Activated CD8-positive, alpha-beta memory T cell treated with anti-CD3 and anti-CD28 coated beads for 1 hour (primary cell): ENCODE measurements around the gene ANKRD39.

Experiments
- DNase-seq, 2 donors: peaks; one replicate each; pipeline ENCODE4 v3.0.0-alpha.2; 2020; ENCODE audit warnings: low read depth in 1 of 2; ENCODE audit errors: extremely low read depth in 1 of 2

The ANKRD39 gene

GRCh38 chr2:96859681-96860064, 1.9 kb upstream of the ANKRD39 start:
- DNase-seq: no peak

GRCh38 chr2:96859099-96859649, 1.4 kb upstream of the ANKRD39 start:
- DNase-seq: no peak

- DNase-seq: no peak
These were observed 795 bp downstream of the ANKRD39 start for GRCh38 chr2:96856776-96857666.

- DNase-seq: no peak
These were observed 4.5 kb downstream of the ANKRD39 start for GRCh38 chr2:96853321-96853720.

- DNase-seq: no peak
These were observed 5.1 kb downstream of the ANKRD39 start for GRCh38 chr2:96852667-96853066.

- DNase-seq: no peak
These were observed 9.6 kb downstream of the ANKRD39 start for GRCh38 chr2:96848264-96848663.

DNA sequence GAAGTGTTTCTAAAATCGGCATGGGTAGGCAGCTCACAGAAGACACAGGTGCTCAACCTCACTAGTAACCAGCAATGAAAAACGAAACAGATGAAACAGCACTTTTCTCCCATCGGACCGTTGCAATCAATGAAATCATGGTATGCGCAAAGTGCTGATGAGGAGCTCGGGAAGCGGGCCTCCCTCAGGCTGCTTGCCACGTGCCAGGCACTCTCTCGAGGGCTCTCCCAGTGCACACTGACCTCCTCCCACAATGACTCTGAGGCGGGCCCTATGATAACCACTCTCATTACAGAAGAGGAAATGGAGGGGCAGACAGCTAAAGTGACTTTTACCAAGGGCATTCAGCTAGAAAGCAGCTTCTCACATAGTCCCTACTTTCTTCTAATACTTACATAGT, 10.2 kb downstream of the ANKRD39 start:
- DNase-seq: no peak

- DNase-seq: no peak
These were observed 11.0 kb downstream of the ANKRD39 start for GRCh38 chr2:96846825-96847224.

DNA sequence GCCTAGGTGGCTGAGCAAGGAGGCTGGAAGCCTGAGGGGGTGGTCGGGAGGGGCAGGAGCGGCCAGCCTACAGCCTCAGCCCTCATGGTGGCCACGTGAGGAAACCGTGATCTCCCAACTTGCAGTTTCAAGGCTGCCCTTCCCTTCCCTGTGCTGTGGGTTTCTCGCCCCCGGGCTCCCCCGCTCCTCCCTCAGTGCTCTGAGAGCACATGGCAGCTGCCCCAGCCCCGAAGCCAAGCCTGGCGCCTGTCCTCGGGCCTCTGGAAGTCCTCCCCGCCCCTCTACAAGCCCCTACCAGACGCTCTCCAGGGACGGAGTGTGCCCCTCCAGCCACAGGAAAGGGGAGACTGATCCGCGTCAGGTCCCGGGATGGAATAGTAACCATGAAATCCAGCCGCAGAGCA, 13.4 kb downstream of the ANKRD39 start:
- DNase-seq: no peak

DNA sequence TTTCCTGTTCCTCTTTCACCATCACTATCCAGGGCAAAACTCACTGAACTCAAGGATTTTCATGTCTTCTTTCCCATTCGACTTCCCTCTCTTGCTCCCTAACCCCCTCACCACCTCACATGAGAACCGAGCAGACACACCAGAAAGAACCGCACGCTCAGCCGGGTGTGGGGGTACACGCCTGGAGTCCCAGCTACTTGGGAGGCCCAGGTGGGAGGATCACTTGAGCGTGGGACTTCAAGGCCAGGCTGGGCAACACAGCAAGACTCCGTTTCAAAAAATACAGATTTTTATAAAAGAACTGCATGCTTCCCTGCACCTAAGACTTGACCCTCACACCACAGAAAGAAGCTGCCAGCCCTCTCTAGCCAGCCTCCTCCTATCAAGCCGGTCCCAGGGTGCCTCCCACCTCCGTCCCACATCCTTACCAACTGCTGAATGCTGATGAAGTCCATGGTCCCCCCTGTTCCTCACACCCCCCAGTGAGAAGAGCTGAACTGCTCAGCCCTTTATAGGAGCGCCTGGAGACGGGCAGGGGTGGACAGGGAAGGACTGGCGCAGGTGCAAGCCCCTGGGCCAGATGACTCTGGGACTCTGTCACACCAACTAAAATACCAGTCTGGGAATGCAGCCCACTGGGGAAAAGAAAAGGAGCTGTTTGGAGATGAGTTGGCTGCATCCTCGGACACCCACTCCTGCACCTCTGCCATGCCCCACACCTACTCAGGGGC, 14.1 kb downstream of the ANKRD39 start, which contains the start of gene ANKRD23:
TSS of gene ANKRD23 (minus strand) at position 484 of the 731 bp plus-strand sequence. CDS start at position 455, 29 bp downstream.
- no peak for DNase-seq

- no peak for DNase-seq
These were observed 15.2 kb downstream of the ANKRD39 start for GRCh38 chr2:96842600-96842999.

- no peak for DNase-seq
These were observed 15.9 kb downstream of the ANKRD39 start for GRCh38 chr2:96841701-96842495.

DNA sequence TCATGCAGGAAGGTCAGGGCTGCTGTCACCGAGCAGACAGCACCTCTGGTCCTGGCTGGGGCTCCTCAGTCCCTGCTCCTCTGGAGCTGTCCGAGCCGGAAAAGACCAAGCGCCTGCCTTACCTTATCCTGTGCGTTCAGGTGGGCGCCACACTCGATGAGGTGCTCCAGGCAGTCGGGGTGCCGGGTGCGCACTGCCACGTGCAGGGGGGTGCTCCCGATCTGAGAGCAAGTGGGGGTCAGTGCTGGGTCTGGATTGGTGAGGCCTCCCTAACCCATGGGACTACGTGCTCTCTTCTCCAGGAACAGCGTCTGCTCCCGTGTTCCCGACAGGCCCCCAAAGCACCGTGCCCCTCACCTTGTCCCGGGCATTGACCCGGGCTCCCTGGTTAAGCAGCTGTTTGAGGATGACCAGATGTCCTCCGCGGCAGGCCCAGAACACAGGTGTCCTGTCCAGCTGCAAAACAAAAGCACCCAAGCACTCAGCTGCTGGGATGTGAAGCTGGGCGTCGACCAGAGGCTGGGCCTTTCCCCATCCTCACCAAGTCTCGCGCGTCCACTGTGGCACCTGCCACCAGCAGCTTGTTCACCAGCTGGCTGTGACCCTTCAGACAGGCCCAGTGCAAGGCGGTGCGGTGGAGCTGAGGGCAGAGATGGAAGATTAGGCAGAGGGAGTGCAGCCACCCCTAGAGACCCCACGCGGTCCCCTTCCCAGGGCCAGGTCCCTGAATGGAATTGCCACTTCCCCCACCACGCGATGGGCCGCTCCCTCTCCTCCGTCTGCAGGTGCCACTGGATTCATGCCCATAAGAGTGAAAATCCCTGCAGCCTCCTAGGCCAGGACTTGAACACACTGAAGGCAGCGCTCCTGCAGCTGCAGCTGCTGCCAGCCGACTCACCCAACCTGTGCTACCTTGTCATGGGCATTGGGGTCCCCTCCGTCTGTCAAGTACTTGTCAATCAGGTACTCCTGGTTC, 17.7 kb downstream of the ANKRD39 start:
- no peak for DNase-seq

DNA sequence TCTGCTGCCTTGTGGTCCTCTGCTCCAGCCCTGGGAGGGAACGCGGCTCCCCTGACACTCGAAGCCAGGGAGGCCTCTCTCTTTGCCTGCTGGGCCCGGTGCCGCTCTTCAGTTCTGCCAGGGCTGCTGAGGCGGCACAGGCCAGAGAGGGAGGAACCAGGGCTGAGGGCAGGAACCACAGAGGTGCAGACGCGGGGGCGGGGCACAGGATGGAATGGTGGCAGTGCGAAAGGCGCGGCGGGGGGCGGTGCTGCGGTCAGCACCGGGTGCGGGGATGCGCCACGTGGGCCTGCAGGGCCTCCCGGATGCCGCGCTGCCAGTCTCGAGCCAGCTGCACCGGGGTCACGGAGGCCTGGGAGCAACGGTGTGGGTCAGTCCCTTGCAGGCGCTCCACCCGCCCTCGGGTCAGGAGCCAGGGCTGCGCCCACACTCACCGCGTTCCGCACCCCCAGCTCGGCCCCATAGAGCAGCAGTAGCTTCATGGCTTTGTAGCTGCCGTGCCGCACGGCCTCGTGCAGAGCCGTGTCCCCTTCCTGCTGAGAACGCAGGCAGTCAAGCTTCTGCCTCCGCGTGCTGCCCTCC, 18.4 kb downstream of the ANKRD39 start:
- peak; percentile 54 to 69 for DNase-seq

GRCh38 chr2:96838345-96839292, 19.2 kb downstream of the ANKRD39 start:
- DNase-seq: no peak

- DNase-seq: no peak
These were observed 20.2 kb downstream of the ANKRD39 start for GRCh38 chr2:96837575-96837974.

- DNase-seq: no peak
These were observed 22.0 kb downstream of the ANKRD39 start for GRCh38 chr2:96835830-96836229.
